NCI-H2171 (cell line): Measurements from ENCODE around the gene ARHGEF18.
A peak's percentile ranks its signal among the peaks of the same experiment; 100 is the strongest.

Experiments
- DNase-seq: peaks from one replicate; lab custom pipeline; 2025; lab: John Stamatoyannopoulos, UW

The ARHGEF18 gene

DNA sequence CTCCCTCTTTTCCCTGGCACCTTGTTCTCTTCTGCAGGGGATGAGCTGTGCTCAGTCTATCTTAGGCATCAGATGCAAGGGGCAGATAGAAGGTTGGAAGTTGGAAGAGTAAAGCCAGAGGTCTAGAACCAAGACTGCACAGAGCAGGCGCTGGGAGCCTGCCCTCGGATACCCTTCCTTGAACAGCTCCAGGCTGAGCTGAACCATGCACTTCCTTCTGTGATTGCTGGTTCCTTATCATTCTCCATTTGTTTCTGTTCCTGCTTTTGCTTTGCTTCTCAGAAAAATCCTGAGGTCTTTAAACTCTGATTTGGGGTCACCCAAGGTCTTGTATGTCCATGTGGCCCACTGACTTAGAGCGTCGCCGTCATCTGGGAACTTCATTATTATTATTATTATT is 36.3 kb downstream of the ARHGEF18 start:
- no peak for DNase-seq

DNA sequence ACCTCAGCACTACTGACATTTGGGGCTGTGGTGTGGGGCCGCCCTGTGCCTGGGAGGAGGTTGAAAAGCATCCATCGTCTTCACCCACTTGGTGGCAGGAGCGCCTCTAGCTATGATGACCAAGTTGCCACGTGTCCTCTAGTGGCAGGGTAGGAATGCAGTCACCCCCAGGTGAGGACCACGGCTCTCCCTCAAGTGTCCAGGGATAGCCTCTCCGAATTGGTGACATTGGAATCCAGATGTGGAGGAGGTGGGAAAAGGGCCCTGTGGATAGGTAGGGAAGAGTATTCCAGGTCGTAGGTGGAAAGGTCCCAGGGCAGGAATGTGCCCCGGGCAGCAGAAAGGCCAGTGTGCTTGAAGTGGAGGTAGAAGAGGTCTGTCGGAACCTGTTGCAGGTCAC is 37.6 kb downstream of the ARHGEF18 start:
- no peak for DNase-seq

DNA sequence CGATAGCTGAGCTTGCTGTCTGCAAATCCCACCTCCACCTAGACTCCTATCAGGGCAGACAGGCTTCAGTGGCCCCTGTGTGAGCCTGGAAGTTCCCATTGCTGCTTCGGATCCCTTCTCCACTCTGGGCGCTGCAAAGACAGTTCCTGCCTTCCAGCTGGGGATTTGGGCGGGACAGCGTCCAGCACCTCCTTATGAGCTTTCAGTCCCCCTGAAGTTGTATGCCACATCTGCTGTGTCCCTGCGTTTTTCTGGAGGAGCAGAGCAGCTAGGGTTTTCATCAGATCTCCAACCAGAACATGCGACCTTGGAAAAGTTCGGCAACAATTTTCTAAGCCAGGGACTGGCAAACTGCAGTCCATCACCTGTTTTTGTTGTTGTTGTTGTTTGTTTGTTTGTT is 38.0 kb downstream of the ARHGEF18 start:
- no peak for DNase-seq

DNA sequence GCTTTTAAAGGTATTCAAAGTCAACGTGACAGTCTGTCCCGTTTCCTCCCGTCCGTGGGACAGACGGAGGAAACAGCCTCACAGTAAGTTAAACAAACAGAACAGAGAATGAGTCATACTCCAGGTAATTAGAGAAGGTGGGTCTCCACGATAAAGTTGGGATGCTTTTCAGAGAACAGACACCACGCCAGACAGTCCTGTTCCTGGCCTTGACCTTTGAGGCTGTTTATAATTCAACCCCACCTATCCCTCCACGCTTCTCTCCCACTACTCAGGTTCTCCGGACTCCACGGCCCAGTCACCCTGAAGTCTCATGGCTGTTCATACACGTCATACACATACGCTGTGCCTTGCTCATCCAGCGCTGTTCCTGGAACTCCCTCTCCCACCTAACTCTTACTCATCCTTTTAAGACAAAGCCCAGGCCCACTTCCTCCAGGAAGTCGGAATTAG is 42.5 kb downstream of the ARHGEF18 start:
- DNase-seq, result no peak

DNA sequence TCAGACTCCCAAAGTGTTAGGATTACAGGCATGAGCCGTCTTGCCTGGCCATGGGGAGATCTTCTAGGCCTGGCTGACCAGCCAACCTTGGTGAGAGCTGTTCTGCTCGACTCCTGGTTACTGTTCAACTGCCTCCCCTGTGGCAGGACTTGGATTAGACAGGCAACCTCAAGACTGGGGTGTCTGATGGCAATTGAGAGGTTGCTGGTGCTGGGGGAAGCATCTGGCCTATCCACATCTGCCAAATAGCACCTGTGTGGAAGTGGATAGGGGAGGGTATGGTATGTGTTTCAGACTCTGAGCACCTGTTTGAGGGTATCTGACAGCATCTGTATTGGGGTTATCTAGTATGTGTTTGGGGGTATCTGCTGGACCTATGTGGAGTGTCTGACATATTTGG is 44.7 kb downstream of the ARHGEF18 start:
- no peak for DNase-seq

DNA sequence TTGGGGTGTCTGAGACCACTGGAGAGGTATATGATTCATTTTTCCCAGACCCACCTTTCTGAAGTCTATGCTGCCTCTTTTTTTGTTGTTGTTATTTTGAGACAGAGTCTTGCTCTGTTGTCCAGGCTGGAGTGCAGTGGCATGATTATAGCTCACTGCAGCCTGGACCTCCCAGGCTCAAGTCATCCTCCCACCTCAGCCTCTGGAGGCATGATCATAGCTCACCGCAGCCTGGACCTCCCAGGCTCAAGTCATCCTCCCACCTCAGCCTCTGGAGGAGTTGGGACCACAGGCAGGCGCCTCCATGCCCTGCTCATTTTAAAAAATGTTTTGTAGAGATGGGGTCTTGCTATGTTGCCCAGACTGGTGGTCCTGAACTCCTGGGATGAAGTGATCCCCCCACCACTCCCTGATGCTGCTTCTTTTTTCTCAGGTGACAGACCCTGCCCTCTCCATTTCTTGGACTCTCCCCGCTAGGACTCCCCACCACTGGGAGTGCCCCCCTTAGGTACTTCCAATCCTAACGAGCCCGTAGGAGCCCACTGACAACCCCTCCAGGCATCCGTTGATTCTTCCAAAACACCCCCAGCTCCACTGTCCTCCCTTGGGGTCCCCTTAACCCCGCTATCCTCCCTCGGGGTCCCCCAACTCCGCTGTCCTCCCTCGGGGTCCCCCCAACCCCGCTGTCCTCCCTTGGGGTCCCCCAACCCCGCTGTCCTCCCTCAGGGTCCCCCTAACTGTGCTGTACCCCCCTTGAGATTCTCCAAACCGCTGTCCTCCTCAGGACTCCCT is 45.4 kb downstream of the ARHGEF18 start:
- no peak for DNase-seq

DNA sequence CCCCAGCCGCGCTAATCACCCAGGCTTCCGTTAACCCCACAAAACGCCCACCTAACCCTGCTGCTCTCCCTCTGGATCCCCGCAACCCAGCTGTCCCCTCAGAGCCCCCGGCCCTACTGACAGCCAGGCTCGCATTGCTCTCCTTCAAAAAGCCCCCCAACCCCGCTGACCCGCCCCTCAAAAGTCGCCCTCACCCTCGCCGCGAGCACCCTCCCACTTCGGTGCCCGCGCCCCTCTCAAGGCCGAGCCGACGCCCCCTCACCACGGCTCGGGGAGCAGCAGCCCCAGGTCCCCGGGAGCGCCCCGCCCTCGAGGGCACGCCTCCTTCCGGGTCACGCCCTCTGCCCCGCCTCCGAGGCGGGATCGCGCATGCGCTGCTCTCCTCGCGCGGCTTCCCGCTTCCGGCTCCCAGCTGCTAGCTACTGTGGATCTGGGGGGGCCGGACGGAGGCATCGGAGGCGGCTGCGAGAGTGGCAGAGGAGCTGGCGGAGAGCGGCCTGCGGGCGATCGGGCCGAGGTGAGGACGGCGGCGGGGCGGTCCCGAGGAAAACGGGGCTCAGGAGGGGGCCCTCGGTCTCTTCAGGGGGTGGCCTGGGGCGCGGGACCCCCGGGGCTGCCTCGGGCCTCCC is 46.1 kb downstream of the ARHGEF18 start:
- peak; percentile 82 for DNase-seq

DNA sequence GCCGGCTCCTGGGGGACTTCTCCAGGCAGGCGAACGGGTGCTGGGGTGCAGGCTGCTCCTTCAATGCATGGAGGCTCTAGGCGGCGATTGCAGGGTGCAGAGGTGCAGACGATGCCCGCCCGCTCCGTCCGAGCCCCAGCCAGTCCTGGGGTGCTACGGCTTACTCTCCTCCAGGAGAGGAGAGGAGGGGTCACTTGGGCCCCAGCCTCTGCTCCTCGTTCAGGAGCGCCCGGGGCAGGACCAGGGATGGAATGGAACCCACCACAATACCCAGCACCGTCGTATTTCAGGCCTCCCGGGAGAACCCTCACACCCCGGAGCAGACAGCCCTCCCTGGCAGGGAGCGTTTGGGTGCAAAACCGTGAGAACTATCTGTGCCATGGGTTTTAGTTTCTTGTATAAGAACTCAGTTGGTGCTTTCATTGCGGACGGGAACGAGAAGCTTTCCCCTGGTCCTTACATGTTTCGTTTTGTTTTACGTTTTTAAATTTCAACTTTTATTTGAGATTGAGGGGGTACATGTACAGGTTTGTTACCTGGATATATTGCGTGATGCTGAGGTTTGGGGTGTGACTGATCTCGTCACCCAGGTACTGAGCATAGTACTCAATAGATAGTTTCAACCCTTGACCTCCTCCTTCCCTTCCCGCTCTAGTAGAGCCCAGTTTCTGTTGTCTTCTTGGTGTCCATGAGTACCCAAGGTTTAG is 46.8 kb downstream of the ARHGEF18 start:
- no peak for DNase-seq

DNA sequence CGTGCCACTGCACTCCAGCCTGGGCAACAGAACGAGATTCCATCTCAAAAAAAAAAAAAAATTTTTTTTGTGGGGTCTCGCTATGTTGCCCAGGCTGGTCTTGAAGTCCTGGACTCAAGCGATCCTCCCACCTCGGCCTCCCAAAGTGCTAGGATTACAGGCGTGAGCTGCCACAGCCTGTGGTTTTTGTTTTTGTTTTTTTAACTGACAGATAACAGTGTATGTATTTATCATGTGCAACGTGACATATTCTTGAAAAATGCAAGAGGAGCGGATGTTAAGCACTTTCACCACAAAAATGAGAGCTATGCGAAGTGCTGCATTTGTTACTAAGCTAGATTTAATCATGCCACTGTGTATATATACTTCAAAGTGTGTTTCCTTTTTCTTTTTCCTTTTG is 49.0 kb downstream of the ARHGEF18 start:
- no peak for DNase-seq
